ENCODE results near the gene LONP2.
"Not testable (repeated sequence)": the region's sequence is repeated elsewhere in the genome, so short reads cannot be mapped to it uniquely, and the experiment has no call there.

LONP2 gene

GRCh38 chr16:48393485-48394354 is 149.6 kb downstream of the LONP2 start:
- DNase-seq (ENCODE audit: low spot score): peak; percentile 62

DNA sequence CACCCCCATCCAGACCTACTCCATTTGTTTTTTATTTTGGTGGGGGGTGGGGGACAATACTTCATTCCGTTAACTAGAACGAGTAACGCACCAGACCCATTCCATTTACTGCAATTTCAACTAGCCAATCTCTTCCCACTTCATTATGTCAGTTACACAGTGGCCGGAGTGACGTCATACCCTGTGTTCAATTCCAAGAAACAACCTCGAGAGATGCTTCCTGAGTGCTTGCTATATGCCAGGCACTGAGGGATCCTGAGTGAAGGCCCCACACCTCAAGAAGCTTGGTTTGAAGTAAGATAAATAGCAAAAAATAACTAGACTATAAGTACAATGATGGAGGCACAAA is 150.2 kb downstream of the LONP2 start:
- DNase-seq (ENCODE audit: low spot score): no peak

- DNase-seq (ENCODE audit: low spot score): no peak
These were observed 151.3 kb downstream of the LONP2 start for GRCh38 chr16:48395375-48395774.

- not testable (repeated sequence) for DNase-seq (ENCODE audit: low spot score)
These were observed 158.4 kb downstream of the LONP2 start for GRCh38 chr16:48402547-48402946.

GRCh38 chr16:48405153-48405552 is 161.1 kb downstream of the LONP2 start:
- no peak for DNase-seq (ENCODE audit: low spot score)

- DNase-seq (ENCODE audit: low spot score): no peak
These were observed 161.8 kb downstream of the LONP2 start for GRCh38 chr16:48405907-48406306.
